GM06990 (cell line): Measurements from ENCODE around the gene HINFP.
A peak's percentile ranks its signal among the peaks of the same experiment; 100 is the strongest.

Experiments
- DNase-seq: peaks from one replicate; pipeline ENCODE4 v3.0.0-alpha.2; 2011; ENCODE audit not compliant: insufficient read length; ENCODE audit errors: extremely low read depth
- H3K27me3 ChIP-seq: replicated peaks from 2 replicates; pipeline ENCODE4 v1.6.0; 2011; ENCODE audit warnings: low read length; ENCODE audit not compliant: control insufficient read depth, insufficient read depth
- H3K36me3 ChIP-seq: 2 replicates; pipeline ENCODE4 v1.5.1; 2011; ENCODE audit warnings: low read length; ENCODE audit not compliant: control insufficient read depth, insufficient read depth
- H3K4me3 ChIP-seq: replicated peaks from 2 replicates; pipeline ENCODE4 v1.5.1; 2011; ENCODE audit warnings: low read depth, mild to moderate bottlenecking, control low read depth, low read length
- CTCF ChIP-seq: IDR thresholded peaks from 2 replicates; pipeline ENCODE4 v1.5.1; 2011; ENCODE audit warnings: low read length, control low read depth, mild to moderate bottlenecking, inconsistent platforms; ENCODE audit not compliant: insufficient read depth, poor library complexity, severe bottlenecking

The HINFP gene

GRCh38 chr11:119148720-119149017 is 27.3 kb downstream of the HINFP start:
- DNase-seq, result no peak
- Histone ChIP-seq H3K4me3 (peak overlapping the region; percentile 44), H3K36me3 (no peaks in the 10 kb centered on the region), H3K27me3 (peaks cover 3% of the 10 kb centered on the region)
- TF ChIP-seq CTCF, result no peak

GRCh38 chr11:119149018-119149785 is 27.8 kb downstream of the HINFP start, which contains the start of gene ABCG4:
Gene ABCG4, plus strand, starts transcription at chr11:119149052. Its CDS starts 914 bp downstream, at chr11:119149966.
- DNase-seq, result no peak
- Histone ChIP-seq H3K36me3 (no peaks in the 10 kb centered on the region), H3K4me3 (peak within 1 kb of the TSS; percentile 44), H3K27me3 (peaks cover 3% of the 10 kb centered on the region)
- TF ChIP-seq CTCF, result no peak

- no peaks in the 10 kb centered on the region for H3K36me3 ChIP-seq
- no peak overlapping the region for H3K4me3 ChIP-seq
- DNase-seq, result no peak
- H3K27me3 ChIP-seq, result peaks cover 6% of the 10 kb centered on the region
- TF ChIP-seq CTCF, result no peak
Measured at GRCh38 chr11:119149786-119150275, 28.5 kb downstream of the HINFP start.

GRCh38 chr11:119152043-119152442 is 30.7 kb downstream of the HINFP start:
- Histone ChIP-seq H3K4me3 (no peak overlapping the region), H3K27me3 (peaks cover 6% of the 10 kb centered on the region), H3K36me3 (no peaks in the 10 kb centered on the region)
- no peak for TF ChIP-seq CTCF
- no peak for DNase-seq

DNA sequence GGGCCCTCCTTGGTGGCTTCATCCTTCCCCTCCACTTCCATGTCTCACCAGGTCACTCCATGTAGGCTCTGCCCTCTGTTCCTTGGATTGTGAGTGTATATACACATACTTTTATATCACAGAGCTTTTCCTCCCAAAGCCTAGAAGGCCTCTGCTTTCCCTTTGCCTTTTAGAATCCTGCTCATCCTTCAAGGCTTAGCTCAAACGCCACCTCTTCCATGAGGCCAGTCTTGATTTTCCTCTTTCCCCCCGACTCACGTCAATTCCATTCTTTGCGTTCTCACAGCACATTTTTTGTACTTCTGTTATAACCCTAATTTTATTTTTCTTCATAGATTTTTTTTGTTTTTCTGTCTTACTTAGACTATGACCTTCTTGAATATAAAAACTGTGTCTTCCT is 31.2 kb downstream of the HINFP start:
- no peak for DNase-seq
- no peak overlapping the region for H3K4me3 ChIP-seq
- no peak for TF ChIP-seq CTCF
- H3K36me3 ChIP-seq, result no peaks in the 10 kb centered on the region
- peaks cover 6% of the 10 kb centered on the region for H3K27me3 ChIP-seq
